GM18502 (cell line): ENCODE data around the gene RAE1.

Source experiments
- ATAC-seq: cut with Tn5 transposase; IDR thresholded peaks from one replicate; pipeline ENCODE4 v1.9.1; 2021; ENCODE audit warnings: mild to moderate bottlenecking; ENCODE audit not compliant: unreplicated experiment, poor library complexity

RAE1 gene, protein sequence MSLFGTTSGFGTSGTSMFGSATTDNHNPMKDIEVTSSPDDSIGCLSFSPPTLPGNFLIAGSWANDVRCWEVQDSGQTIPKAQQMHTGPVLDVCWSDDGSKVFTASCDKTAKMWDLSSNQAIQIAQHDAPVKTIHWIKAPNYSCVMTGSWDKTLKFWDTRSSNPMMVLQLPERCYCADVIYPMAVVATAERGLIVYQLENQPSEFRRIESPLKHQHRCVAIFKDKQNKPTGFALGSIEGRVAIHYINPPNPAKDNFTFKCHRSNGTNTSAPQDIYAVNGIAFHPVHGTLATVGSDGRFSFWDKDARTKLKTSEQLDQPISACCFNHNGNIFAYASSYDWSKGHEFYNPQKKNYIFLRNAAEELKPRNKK

DNA sequence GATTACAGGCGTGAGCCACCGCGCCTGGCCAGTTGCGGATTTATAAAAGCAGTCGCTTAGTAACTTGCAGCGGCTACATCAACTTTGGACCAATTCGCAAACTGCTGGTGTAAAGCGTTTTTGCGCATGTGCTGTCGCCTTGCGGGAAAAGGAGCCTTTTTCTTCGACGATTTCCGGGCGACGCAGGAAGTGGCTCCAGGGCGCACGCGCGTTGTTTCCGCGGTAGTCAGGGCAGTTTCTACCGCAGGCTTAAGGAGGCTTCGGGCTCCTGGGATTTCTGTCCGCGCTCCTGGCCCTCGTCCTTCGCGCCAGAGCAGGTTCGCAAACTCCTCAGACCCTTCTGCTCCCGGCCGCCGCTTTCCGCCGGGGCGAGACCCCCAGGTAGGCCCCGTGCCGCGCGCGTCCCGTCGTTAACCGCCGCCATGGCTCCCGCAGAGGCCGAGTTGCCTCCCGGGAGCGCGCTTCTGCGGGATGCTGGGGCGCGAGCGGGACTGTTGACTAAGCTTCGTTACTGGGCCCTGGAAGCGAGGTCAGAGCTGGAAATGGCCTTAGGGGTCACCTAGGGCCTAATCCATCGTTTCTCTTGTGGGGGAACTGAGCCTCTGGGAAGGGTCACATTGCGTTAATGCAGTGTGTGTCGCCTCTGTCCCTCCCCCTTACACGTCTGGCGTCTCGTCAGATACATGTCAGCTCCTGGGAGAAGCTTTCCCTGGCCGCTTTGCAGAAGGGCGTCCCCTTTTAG, at the start of gene RAE1:
TSS of gene RAE1 (plus strand) at position 214 of the 742 bp plus-strand sequence. CDS start 2,784 bp downstream, outside the sequence.
- ATAC-seq: peak; percentile 87

DNA sequence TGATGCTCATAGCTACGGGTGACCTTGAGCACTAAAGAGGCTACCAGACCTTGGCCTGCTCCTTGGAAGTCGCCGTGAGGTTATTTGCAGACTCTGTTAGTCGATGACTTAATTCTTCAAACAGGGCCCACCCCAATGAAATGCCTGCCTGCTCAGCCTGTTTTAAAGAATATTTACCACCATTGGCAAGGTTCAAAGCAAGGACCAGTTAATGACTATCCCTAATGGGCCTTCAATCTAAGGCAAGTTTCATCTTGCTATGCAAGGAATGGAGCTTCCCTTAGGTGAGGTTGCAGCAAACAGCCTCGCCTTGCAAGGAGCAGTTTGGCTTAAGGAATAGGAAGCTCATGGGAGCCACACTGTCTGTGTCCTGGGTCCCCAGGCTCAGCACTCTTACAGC, 44.3 kb upstream of the RAE1 start:
- ATAC-seq: no peak

DNA sequence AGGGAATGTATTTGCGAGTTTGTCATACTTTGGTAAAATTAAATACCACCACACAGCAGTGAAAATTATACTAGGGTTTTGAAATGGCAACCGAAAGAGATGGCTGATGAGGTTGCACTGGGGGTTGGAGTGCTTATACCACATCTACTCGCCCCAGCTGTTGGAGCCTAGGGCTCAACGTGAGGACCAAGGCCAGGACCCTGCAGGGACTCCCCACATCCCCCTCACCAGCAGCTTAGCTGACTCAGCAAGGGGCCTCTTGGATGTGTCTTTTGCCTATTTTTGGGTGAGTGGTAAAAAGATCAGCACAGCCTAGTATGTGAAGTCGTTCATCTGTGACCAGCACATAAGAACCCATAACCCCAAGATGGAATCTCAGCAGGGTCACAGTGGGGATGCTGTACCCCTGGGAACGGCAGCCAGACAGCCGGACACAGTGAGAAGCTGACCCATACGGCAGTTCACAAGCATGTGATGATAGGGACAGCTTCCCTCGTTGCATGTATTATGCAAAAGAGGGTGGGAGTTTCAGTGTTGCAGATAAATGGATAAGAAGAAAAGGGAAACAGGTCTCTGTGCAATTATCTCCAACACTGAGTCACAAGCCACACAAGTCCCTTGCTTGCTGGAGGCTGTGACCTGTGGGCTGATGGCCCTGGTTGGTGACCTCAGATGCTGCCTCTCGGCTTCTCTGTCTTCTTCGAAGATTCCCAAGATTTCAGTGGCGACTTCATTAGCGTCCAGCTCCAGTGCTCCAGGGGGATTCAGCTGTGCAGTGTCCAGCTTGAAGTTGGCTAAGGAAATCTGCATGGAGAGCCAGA, 42.4 kb upstream of the RAE1 start:
- ATAC-seq: no peak

DNA sequence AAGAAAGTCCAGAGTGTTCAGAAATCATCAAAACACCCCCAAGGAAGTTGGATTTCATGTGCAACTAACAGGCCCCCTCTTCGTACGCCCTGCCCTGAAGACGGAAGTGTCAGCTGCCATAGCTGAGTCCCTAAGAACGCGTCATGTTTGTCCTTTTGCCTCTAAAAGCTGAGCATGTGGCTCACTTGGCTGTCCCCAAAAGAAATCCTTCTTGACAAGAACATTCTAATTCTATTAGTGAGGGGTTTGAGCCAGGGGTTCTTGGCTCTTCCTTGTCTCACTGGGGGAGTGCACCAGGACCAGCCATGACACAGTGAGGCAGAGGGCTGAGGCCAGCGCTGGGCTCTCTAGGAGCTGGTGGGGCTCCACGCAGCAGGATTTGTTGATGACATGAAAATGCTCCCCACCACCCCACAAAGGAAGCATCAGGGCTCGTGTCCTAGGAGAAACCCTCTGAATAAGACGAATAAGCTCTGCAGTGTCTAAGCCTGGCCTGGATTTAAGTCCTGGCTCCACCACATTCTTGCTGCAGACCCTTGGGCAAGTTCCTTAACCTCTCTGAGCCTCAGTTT, 41.4 kb upstream of the RAE1 start:
- no peak for ATAC-seq

DNA sequence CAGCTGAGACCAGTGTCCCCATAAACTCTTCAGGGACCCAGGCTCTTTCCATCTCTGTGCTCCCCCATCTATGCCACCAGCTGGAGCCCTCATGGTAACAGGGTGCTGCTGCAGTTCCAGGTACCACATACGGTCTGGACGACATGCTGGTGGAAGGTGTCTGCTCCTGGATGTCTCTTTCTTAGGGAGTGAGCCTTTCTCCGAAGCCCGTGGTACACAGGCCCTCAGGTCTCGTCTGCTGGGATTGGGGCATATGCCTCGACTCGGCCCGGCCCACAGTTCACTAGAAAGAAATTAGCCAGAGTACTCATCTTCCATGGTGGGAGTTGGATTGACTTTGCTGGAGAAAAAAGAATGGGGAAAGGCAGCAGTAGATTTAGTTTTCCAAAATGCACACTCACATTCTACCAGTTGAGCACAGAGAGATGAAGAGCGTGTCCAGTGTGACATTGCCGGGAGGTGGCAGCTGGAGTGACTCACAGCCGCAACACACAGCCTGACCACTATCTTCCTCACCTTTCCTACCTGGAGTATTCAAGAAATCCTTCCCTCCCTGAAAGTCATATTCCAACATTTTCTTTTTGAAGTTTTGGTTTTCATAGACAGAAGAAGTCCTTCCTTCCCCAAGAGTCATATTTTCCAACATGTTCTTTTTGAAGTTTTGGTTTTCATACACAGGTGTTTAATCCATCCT, 40.1 kb upstream of the RAE1 start:
- ATAC-seq: no peak

DNA sequence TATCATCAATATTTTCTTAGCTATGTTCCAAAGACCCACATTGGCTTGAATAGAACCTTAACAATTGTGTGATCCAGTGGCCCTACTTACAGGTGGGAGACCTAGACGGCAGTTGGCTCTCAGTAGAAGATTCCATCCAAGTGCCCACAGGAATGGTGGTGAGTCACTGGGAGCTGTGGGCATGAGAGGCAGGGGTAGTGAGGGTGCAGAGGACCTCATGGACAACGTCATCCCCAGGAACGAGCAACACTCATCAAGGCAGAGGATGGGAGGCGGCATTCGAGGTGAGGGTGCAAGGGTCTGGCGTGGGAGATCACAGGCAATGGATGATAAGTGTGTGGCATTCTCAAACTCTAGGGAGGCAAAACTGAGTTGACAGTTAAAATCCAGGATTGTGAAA, 38.9 kb upstream of the RAE1 start:
- ATAC-seq: no peak

DNA sequence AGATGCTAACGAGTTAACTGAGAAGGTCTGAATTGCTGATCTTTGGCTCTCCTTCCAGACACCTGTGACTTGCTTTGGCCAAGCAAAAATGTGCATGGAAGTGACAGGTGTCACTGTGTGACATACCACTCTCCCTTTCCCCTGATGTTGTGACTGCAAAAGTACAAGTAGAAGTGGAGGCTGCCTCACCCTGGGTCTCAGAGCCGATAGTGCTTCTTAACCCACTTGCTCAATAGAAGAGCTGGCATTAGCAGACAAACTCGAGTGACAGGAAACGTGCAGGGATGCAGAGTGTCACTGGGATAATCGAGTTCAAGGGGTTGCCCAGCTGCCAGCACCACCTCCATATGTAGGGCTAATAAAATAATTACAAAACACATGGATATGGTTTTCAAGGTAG, 37.8 kb upstream of the RAE1 start:
- ATAC-seq: no peak

DNA sequence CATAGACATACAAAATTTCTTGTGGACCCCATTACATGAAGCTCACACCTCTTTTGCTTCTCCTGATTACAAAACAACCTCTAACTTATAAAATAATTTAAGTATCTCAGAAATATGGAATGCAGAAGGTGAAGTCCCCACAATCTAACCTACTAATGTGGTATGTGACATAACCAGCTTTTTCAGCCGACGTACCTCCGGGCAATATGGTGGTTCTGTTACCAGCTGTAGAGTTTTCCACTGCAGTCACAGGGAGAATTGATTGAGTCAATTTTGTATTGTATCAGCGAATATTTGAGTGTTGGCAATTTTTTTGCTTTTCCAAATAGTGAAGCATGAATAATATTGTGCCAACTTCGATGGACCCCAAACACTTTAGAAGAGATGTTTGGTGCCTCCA, 37.1 kb upstream of the RAE1 start:
- no peak for ATAC-seq

DNA sequence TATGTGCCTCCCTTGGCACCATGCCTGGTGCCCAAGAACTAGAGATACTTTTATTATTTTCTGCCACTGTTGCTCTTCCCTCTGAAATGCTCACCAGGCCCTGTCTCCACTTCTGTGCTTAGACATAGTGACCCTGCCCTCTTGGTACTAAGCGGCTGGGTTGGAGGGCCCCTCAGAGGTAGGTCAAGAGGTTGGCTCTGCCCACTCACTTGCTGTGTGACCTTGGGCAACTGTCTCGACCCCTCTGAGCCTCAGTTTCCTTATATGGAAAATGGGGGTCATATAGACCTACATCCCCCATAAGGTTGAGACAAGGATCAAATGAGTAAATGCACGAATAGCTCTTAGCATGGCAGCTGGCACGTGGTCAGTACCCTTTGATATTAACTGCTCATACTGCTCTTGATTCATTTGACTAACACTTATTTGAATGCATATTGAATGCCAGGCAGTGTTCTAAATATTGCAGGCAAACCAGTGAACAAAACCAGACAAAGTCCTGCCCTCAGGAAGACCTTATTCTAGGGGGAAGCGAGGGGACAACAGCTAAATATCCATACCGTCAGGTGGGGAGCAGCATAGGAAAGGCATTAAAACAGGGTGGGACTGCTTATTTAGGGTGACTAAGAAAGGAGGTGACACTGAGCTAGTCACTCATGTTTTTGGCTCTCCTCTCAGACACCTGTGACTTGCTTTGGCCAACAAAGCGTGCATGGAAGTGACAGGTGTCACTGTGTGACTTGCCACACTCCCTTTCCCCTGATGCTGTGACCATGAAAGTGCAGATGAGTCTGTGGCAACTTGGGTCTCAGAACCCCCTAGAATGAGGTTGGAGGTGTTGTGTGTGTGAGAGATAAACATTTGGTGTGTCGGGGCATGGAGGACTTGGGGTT, 35.7 kb upstream of the RAE1 start:
- ATAC-seq: no peak

DNA sequence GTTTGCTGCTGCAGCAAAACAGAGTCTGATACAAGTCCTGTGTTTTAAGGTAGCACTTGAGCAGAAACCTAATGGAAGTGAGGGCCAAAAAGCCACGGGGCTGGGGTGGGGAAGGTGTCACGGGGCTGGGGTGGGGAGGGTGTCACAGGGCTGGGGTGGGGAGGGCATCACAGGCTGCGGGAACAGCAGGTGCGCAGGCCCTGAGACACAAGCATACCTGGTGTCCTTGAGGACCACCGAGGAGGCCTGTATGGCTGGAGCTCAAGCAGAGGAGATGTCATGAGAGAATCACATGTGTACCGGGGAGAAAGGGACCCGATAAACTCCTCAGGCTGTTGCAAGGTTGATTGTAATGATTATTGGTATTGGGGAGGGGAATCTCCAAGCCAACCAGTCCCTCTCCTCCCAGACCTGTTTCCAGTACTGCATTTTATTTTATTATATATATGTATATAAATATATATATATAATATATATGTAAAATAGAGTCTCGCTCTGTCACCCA, 35.0 kb upstream of the RAE1 start:
- no peak for ATAC-seq

DNA sequence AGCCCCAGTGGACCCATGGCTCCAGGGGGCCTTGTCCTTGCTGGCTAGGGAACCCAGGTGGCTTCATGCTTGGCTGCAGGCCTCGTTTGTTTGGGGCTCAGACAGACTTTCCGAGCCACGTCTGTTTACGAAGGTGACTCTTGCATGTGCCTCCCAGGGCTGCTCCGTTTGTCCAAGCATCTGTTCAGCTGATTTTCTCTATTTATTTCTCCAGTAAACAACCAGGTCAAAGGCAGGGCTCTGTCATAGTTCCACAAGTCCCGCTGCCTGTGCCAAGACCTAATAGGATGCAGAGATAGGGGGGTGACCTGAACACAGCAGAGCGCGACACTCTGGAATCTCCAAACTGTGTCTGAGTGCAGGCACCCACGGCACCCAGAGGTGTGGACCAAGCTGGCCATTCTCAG, 34.3 kb upstream of the RAE1 start:
- ATAC-seq: no peak

DNA sequence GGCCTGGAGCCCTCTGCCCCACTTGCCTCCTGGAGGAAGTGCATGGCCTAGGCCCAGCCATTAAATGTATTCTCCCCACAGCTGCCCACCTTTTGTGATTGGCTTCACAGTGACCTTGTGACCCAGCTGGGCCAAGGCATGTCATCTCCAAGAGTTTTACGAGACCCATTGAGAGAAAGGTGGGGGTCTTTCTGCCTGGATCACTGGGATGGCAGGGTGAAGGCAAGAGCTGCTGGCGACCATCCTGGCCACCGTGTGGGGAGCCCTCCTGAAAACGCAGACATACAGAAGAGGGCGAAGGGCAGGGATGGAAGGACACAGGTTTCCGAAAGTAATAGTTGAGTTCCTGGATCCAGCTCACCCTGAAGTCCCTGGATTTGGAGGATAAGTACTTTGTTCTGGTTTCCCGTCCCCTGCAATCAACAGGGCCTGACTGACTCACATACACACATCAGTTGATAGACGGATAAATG, 33.7 kb upstream of the RAE1 start:
- no peak for ATAC-seq

DNA sequence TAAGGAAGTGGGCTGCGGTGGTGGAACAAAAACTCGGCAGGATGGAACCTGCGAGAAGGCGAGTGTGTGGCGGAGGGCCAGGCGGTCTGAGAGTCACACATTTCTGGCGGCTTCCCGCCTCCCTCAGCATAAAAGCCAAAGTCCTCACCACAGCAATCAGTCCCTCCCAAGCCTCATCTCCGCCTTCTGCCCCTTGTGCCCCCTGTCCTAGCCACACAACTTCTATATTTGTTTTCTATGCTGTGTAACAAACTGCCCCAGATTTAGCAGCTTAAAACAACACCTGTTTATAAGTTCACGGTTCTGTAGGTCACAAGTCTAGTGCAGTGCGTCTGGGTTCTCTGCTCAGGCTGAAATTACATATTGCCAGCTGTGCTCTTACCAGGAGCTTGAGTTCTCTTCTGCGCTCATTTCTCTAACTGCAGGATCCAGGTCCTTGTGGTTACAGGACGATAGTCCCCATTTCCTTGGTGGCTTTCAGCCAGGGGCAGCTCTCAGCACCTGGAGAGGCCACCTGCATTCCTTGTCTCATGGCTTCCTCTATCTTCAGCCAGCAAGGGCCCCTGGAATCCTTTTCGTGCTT, 33.2 kb upstream of the RAE1 start:
- ATAC-seq: no peak

DNA sequence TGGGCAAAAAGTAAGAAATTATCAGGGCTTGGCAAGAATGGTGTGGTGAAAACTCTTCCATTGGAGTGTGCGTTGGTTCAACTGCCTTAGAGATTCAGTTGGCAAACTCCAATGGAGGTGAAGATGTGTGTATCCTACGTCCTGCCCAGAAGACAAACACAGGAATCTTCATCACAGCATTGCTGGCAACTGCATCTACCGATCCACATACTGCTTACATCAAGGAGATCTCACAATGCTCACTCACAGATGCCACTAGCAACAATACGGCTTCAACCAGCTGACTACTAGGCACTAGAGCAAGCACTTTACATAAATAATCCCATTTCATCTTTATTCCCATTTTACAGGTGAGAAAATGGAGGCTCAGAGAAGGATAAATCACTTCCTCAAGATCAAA, 31.5 kb upstream of the RAE1 start:
- ATAC-seq: no peak

DNA sequence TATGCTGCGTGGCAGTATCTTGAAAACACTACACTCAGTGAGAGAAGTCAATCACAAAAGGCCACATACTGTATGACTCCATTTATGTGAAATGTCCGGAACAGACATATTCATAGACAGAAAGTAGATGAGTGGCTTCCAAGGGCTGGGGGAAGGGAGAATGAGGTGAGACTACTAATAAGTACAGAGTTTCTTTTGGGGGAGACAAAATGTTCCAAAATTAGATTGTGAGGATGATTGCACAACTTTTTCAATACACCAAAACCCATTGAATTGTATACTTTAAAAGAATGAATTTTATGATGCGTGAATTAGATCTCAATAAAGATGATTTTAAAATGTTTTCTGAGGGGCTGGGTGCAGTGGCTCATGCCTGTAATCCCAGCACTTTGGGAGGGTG, 30.7 kb upstream of the RAE1 start:
- ATAC-seq: no peak

DNA sequence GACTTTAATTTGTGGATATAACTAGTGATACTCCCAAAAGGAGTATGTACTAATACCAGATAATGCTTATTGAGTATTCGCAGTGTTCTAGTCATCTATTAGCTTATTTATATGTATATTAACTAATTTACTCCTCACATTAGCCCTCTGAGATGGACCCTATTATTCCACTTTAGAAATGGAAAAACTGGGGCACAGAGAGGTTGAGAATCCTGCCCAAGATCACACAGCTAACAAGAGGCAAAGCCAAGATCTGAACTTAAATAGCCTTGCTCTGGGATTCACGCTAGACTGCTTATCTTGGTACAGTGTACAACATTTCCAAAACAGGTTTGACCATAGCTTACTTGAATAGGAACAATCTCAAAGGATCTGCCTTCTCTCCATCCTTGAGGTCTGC, 29.9 kb upstream of the RAE1 start:
- ATAC-seq: no peak

DNA sequence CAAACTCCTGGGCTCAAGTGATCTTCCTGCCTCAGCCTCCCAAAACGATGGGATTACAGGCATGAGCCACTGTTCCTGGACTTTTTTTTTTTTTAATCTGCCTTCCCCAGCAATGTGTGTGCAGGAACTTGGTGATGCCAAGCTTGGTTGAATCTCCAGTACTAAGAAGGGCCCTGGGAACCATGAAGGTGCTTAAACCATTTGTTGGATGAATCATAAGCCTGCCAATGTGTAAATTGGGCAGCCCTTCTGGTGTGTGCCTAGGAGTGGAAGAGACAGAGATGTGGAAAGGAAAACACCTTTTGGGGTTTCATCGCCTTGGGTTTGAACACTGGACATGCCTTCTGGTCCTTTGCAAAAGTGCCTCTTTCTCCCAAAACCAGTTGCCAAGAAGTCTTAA, 28.6 kb upstream of the RAE1 start:
- no peak for ATAC-seq

DNA sequence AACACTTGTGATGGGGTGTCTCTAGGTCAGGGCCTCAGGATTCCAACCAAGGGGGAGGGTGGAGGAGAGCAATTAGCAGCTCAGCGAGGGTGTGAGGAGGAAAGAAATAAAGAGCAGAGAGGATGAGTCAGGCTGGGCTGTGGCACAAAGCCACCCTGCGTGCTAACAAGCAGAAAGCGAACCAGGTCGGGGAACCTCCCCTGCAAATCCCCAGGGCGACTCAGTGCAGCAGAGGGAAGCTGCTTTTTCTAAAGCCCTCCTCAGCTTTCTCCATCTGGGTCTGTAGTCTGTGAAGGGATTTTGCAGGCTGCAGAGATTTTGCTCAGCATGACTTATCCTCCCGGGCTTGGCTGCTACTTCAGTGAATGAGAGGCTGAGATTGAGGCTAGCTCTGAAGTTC, 28.0 kb upstream of the RAE1 start:
- ATAC-seq: peak; percentile 66
